ENCODE measurements around the gene ATP6V1F.
A peak's percentile ranks its signal among the peaks of the same experiment; 100 is the strongest.
"Not testable (repeated sequence)": the region's sequence is repeated elsewhere in the genome, so short reads cannot be mapped to it uniquely, and the experiment has no call there.

Gene ATP6V1F

GRCh38 chr7:128906001-128906765 lies 43.5 kb downstream of the ATP6V1F start:
- DNase-seq (ENCODE audit: insufficient read length, low spot score) (no peak), FAIRE-seq (no peak)

DNA sequence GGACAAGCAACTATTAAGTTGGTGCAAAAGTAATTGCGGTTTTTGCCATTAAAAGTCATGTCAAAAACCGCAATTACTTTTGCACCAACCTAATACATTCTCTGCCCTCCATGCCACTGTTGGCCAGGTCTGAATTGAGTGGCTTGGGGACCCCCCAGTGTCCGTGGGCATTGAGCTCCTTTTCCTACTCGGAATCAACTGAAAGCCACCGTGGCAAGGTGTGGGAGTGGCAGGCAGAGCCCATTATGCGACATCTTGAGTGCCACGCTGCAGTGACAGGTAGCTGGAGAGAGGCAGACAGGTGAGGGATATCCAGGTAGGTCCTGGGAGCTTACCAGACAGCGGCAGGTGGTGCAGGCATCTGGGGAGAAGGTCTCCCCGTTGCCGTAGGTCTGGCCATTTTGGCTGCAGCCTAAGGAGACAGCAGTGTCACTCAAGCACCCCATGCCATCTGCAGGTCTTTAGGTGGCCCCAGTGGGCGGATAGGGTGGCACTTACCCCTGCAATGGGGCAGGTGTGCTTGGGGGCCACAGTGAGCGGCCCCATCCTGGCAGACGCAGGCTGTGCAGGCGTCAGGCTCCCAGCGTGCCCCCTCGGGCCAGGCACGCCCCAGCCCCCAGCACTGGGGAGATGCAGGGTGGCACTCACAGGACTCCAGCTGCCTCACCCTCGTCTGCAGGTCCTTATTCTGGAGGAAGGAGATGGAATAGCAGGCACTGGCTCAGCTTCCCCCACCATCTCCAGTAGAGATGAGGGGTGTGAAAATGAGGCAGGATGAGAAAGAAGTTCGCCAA lies 44.3 kb downstream of the ATP6V1F start:
- FAIRE-seq (no peak), DNase-seq (ENCODE audit: insufficient read length, low spot score) (no peak)
- TF ChIP-seq PAX5 (IDR thresholded peaks at IDR 0.05; ENCODE audit: insufficient read depth, low read length, severe bottlenecking) (no peak), POLR2AphosphoS5 (IDR thresholded peaks at IDR 0.05; ENCODE audit: low read depth, low read length) (no peak), POU2F2 (IDR thresholded peaks at IDR 0.05; ENCODE audit: low read depth, low read length) (no peak), SPI1 (IDR thresholded peaks at IDR 0.05; ENCODE audit: low read depth, low read length) (no peak), POLR2A (IDR thresholded peaks at IDR 0.05; ENCODE audit: low read depth, low read length) (no peak), TAF1 (IDR thresholded peaks at IDR 0.05; ENCODE audit: low read depth, low read length) (no peak)

More at GRCh38 chr7:128906001-128906765, 43.5 kb downstream of the ATP6V1F start:
- no peak for TF ChIP-seq SPI1 (IDR thresholded peaks at IDR 0.05; ENCODE audit: low read depth, low read length)

- FAIRE-seq (no peak), DNase-seq (ENCODE audit: insufficient read length, low spot score) (no peak)
- TF ChIP-seq SPI1 (IDR thresholded peaks at IDR 0.05; ENCODE audit: low read depth, low read length) = no peak
Observed at GRCh38 chr7:128908750-128909624, 46.3 kb downstream of the ATP6V1F start.

- FAIRE-seq (no peak), DNase-seq (ENCODE audit: insufficient read length, low spot score) (no peak)
- no peak for TF ChIP-seq POU2F2 (IDR thresholded peaks at IDR 0.05; ENCODE audit: low read depth, low read length)
- TF ChIP-seq POLR2A (IDR thresholded peaks at IDR 0.05; ENCODE audit: low read depth, low read length) = no peak
- TF ChIP-seq PAX5 (IDR thresholded peaks at IDR 0.05; ENCODE audit: insufficient read depth, low read length, severe bottlenecking) = no peak
- TF ChIP-seq TAF1 (IDR thresholded peaks at IDR 0.05; ENCODE audit: low read depth, low read length) = no peak
- no peak for TF ChIP-seq SPI1 (IDR thresholded peaks at IDR 0.05; ENCODE audit: low read depth, low read length)
- no peak for TF ChIP-seq POLR2AphosphoS5 (IDR thresholded peaks at IDR 0.05; ENCODE audit: low read depth, low read length)
Observed at GRCh38 chr7:128909625-128910568, 47.2 kb downstream of the ATP6V1F start.

DNA sequence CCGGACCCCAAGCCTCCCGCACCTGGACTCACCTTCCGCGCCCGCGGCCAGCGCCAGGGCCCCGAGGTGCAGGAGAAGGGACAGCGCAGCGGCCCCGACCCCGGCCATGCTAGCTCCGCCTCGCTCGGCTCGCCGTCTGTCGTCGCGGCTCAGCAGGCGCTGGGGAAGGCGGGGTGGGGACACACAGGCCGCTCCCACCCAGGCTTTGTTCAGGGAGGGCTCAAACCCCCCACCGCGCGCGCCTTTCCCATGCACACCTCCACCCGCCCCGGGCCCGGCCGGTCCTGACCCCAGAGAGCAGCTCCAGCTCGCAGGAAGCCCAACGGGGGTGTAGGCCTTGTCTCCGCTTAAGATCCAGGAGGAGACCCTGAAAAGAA lies 47.9 kb downstream of the ATP6V1F start, which contains the start of gene KCP:
Gene KCP (minus strand): TSS at position 141 of the 377 bp plus-strand sequence. CDS start 33 bp downstream, at position 108.
- FAIRE-seq (no peak), DNase-seq (ENCODE audit: insufficient read length, low spot score) (no peak)
- TF ChIP-seq PAX5 (IDR thresholded peaks at IDR 0.05; ENCODE audit: insufficient read depth, low read length, severe bottlenecking) = no peak
- no peak for TF ChIP-seq POLR2AphosphoS5 (IDR thresholded peaks at IDR 0.05; ENCODE audit: low read depth, low read length)
- TF ChIP-seq TAF1 (IDR thresholded peaks at IDR 0.05; ENCODE audit: low read depth, low read length) = no peak
- no peak for TF ChIP-seq POLR2A (IDR thresholded peaks at IDR 0.05; ENCODE audit: low read depth, low read length)
- TF ChIP-seq SPI1 (IDR thresholded peaks at IDR 0.05; ENCODE audit: low read depth, low read length) = no peak

DNA sequence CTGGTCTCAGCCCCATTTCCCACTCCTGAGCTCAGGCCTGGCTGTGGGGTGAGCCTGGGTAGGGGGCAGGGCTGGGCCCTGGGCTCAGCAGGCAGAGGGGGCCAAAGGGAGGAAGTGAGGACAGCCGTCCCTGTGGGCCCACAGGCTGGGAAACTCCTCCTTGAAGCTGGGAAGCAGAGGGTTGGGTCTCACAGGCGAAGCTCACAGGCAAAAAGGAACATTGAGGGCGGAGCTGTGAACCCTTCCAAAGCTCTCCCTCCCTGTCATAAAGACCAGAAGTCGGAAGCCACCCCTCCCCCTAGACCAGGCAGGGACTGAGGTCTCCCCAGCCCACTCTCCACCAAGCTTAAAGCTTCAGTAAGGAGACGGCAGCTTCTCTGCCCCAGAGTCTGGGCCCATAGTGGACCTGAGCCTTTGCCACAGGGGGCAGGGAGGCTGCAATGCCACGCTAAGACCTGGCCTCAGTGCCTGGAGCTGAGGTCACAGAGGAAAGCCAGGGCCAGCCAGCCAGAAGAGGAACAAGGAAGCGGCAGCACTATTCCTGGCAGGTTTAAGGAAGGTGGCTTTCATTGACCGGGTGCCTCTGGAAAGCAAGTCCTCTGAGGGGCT lies 48.9 kb downstream of the ATP6V1F start:
- TF ChIP-seq PAX5 (IDR thresholded peaks at IDR 0.05; ENCODE audit: insufficient read depth, low read length, severe bottlenecking) = no peak
- TF ChIP-seq SPI1 (IDR thresholded peaks at IDR 0.05; ENCODE audit: low read depth, low read length) = 0 out of 2 replicates have a peak, but pooled peaks have one; percentile 5
- FAIRE-seq (peak; percentile 16), DNase-seq (ENCODE audit: insufficient read length, low spot score) (no peak)

GRCh38 chr7:128912281-128912680 lies 49.6 kb downstream of the ATP6V1F start:
- no peak for DNase-seq (ENCODE audit: insufficient read length, low spot score)
- TF ChIP-seq TAF1 (IDR thresholded peaks at IDR 0.05; ENCODE audit: low read depth, low read length) (no peak), PAX5 (IDR thresholded peaks at IDR 0.05; ENCODE audit: insufficient read depth, low read length, severe bottlenecking) (no peak), SPI1 (IDR thresholded peaks at IDR 0.05; ENCODE audit: low read depth, low read length) (no peak), POLR2AphosphoS5 (IDR thresholded peaks at IDR 0.05; ENCODE audit: low read depth, low read length) (no peak), POLR2A (IDR thresholded peaks at IDR 0.05; ENCODE audit: low read depth, low read length) (no peak), POU2F2 (IDR thresholded peaks at IDR 0.05; ENCODE audit: low read depth, low read length) (no peak)
- no peak for FAIRE-seq

DNA sequence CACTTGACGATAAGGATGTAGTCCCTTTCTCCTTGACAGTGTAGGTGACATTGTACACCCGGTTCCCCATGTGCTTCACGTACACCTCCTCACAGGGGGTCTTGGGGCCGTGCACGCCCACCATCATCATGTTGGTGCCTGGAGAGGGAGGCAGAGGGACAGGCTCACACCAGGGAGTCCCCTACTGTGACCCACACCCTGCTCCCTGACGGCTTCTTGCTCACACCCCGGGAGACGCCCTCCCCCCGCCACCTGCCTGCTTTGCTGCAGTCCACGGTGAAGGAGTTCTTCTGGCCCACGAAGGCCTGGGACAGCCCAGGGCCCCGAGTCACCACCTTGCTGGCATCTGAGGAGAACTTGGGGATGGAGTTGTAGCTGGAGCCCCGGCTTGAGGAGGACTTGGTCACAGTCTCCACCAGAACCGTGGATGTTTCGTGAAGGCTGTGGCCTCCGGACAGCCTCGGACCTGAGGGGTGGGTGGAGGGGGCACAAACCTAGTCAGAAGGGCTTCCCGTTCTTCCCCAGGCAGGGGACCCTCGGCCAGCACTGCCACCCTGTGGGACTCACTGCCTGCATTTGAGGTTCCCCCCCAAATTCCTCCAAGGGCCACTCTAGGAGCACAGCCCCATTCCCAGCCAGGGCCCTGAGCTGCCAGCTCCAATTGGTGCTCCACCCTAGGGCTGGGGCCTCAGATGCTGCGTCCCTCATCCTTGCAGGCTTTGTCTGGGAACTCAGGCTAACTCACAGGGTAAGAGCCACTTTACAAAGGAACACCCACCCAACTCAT lies 50.2 kb downstream of the ATP6V1F start:
- not testable (repeated sequence) for DNase-seq (ENCODE audit: insufficient read length, low spot score)
- FAIRE-seq = peak; percentile 63

All from GM12891 (cell line).